ENCODE data around the gene SHISAL1.

DNA sequence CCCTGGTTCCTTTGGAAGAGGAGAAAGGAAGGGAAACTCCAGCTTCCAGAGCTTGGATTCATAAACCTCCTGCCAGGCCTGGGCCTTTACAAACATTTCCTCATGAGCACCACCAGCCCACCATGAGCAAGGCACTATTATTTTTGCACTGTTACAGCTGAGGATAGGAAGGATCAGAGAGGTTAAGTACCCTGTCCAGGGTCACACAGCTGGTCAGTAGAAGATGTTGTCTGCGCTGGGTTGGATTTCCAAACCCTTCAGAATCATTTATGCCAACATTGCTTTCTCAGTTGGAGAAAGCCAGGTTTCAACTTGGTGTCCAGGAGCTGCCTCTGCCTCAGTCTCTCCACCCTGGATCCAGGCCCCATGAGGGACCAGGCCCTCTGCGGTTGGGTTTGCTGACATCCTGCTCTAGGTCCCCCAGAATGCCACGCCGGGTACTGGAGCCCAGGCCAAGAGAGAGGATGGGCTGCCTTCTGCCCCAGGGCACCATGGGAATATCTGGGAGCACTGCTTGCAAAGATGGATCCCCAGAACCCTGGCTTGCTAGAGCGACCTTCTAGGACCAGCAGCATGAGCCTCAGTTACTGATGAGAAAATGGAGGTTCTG lies 29.7 kb upstream of the SHISAL1 start:
- no peak for TF ChIP-seq EZH2phosphoT487 (IDR thresholded peaks at IDR 0.05; ENCODE audit: low read depth)
- TF ChIP-seq, protein P1, sequence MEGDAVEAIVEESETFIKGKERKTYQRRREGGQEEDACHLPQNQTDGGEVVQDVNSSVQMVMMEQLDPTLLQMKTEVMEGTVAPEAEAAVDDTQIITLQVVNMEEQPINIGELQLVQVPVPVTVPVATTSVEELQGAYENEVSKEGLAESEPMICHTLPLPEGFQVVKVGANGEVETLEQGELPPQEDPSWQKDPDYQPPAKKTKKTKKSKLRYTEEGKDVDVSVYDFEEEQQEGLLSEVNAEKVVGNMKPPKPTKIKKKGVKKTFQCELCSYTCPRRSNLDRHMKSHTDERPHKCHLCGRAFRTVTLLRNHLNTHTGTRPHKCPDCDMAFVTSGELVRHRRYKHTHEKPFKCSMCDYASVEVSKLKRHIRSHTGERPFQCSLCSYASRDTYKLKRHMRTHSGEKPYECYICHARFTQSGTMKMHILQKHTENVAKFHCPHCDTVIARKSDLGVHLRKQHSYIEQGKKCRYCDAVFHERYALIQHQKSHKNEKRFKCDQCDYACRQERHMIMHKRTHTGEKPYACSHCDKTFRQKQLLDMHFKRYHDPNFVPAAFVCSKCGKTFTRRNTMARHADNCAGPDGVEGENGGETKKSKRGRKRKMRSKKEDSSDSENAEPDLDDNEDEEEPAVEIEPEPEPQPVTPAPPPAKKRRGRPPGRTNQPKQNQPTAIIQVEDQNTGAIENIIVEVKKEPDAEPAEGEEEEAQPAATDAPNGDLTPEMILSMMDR (IDR thresholded peaks at IDR 0.05; ENCODE audit: low read depth, low read length): no peak

Data from OCI-LY3 (cell line).